A673 (cell line): ENCODE results near the gene FGFR3. TPM values are rescaled to one million over a fixed set of nuclear protein-coding genes. Genes with fewer than 3 reads are reported as not detected.

Source experiments
- BruUV-seq: library from RNA; stranded (reverse); fragments of 400-500 nt; replicated peaks from 2 replicates; lab custom pipeline; 2021; lab: Mats Ljungman, UMichigan
- CTCF ChIA-PET: fragments of 300-600 bp; sonication (Branson Sonifier 250); formaldehyde crosslinking; loops from one replicate; lab custom pipeline; 2022; ENCODE audit warnings: antibody characterized with exemption; lab: Charles Lee
- POLR2A ChIA-PET: fragments of 300-600 bp; sonication (Branson Sonifier 250); formaldehyde crosslinking; loops from one replicate; lab custom pipeline; 2022; ENCODE audit warnings: antibody characterized with exemption; ENCODE audit not compliant: low non-redundant PET; lab: Charles Lee
- DNase-seq: peaks from one replicate; pipeline ENCODE4 v3.0.0-alpha.2; 2015; ENCODE audit warnings: low spot score
- H3K27ac ChIP-seq: fragments of 200-600 bp; sonication (generic); 2 replicates; pipeline ENCODE4 v1.5.1; 2016; ENCODE audit warnings: mixed run types, low read depth, mild to moderate bottlenecking, mixed read lengths, antibody characterized with exemption, low read length; ENCODE audit not compliant: poor library complexity, severe bottlenecking
- H3K27me3 ChIP-seq: fragments of 200-600 bp; sonication (generic); replicated peaks from 2 replicates; pipeline ENCODE4 v1.6.1; 2017; ENCODE audit warnings: mixed run types, low read depth, mild to moderate bottlenecking, mixed read lengths, antibody characterized with exemption, low read length; ENCODE audit not compliant: insufficient read depth, poor library complexity
- H3K36me3 ChIP-seq: fragments of 200-600 bp; sonication (generic); 2 replicates; pipeline ENCODE4 v1.6.1; 2016; ENCODE audit warnings: mixed run types, mild to moderate bottlenecking, mixed read lengths, antibody characterized with exemption, low read length; ENCODE audit not compliant: insufficient read depth, poor library complexity, severe bottlenecking
- H3K4me1 ChIP-seq: fragments of 200-600 bp; sonication (generic); 2 replicates; pipeline ENCODE4 v1.6.1; 2017; ENCODE audit warnings: mixed run types, mild to moderate bottlenecking, mixed read lengths, antibody characterized with exemption, low read length; ENCODE audit not compliant: insufficient read depth, poor library complexity, severe bottlenecking
- H3K4me3 ChIP-seq: fragments of 200-600 bp; sonication (generic); 2 replicates; pipeline ENCODE4 v1.5.1; 2016; ENCODE audit warnings: low read depth, mixed run types, mild to moderate bottlenecking, mixed read lengths, low read length; ENCODE audit not compliant: poor library complexity, severe bottlenecking
- H3K9me3 ChIP-seq: fragments of 200-600 bp; sonication (generic); 2 replicates; pipeline ENCODE4 v1.6.1; 2016; ENCODE audit warnings: mixed run types, low read depth, mild to moderate bottlenecking, mixed read lengths, antibody characterized with exemption, low read length; ENCODE audit not compliant: poor library complexity, severe bottlenecking
- EZH2 ChIP-seq: fragments of 200-600 bp; sonication (generic); IDR thresholded peaks from 2 replicates; pipeline ENCODE4 v1.6.1; 2017; ENCODE audit warnings: borderline replicate concordance, low read depth, mild to moderate bottlenecking, mixed read lengths, antibody characterized with exemption, low read length; ENCODE audit not compliant: poor library complexity, severe bottlenecking
- intact Hi-C: fragments of 100-400 bp; cut with micrococcal nuclease; formaldehyde crosslinking; loops from one replicate; pipeline ENCODE4 v1.10.0; 2022; ENCODE audit not compliant: unreplicated experiment
- total RNA-seq: library from RNA; stranded (reverse); gene quantifications from 2 replicates; pipeline ENCODE4 v1.2.3, GENCODE V29; 2021
- TF ChIP-seq, protein P1 (sequence below): fragments of 300-800, 200-600 bp; sonication (generic); conservative IDR thresholded peaks from 2 replicates; pipeline ENCODE4 v1.5.1; 2017; ENCODE audit warnings: low read depth, mild to moderate bottlenecking, antibody characterized with exemption, low read length, moderate library complexity, mixed read lengths

FGFR3 gene
- total RNA-seq, 1 experiment from 2014 or later, result 5.5 TPM

DNA sequence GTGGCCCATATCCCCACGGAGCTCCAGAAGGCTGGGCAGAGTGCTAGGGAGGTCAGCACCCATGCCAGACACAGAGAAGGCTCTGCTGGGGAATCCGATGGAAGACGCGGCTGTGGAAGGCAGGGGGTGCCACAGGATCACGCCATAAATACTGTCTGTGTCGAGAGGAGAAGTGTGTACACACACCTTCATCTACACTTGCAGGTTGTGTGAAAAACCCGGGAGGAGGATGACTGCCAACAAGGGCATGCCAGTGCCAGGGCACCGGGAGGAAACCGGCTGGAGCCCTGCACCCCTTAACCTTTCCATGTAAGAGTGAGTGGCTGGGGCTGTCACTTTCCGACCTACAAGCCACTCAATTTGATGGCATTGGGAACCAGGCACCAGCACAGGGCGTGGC lies 31.7 kb downstream of the FGFR3 start:
- BruUV-seq, result no TSS peak
- Histone ChIP-seq H3K4me1 (no peaks in the 10 kb centered on the region), H3K36me3 (peaks cover 44% of the 10 kb centered on the region), H3K27me3 (no peaks in the 10 kb centered on the region), H3K27ac (no peak overlapping the region), H3K4me3 (no peak overlapping the region), H3K9me3 (no peaks in the 10 kb centered on the region)
- ChIA-PET POLR2A (no interaction called here), CTCF (no interaction called here)
- no peak for DNase-seq
- TF ChIP-seq, protein P1, sequence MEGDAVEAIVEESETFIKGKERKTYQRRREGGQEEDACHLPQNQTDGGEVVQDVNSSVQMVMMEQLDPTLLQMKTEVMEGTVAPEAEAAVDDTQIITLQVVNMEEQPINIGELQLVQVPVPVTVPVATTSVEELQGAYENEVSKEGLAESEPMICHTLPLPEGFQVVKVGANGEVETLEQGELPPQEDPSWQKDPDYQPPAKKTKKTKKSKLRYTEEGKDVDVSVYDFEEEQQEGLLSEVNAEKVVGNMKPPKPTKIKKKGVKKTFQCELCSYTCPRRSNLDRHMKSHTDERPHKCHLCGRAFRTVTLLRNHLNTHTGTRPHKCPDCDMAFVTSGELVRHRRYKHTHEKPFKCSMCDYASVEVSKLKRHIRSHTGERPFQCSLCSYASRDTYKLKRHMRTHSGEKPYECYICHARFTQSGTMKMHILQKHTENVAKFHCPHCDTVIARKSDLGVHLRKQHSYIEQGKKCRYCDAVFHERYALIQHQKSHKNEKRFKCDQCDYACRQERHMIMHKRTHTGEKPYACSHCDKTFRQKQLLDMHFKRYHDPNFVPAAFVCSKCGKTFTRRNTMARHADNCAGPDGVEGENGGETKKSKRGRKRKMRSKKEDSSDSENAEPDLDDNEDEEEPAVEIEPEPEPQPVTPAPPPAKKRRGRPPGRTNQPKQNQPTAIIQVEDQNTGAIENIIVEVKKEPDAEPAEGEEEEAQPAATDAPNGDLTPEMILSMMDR, result no peak
- TF ChIP-seq EZH2, result no peak
- intact Hi-C loops, result no loop called here

- H3K27me3 ChIP-seq, result no peaks in the 10 kb centered on the region
- peaks cover 49% of the 10 kb centered on the region for H3K36me3 ChIP-seq
- ChIA-PET POLR2A (no interaction called here), CTCF (no interaction called here)
- H3K4me3 ChIP-seq, result no peak overlapping the region
- no peak for DNase-seq
- intact Hi-C loops, result no loop called here
- TF ChIP-seq EZH2, result no peak
- TF ChIP-seq, protein P1, result no peak
- no TSS peak for BruUV-seq
- H3K9me3 ChIP-seq, result no peaks in the 10 kb centered on the region
- H3K27ac ChIP-seq, result no peak overlapping the region
- no peaks in the 10 kb centered on the region for H3K4me1 ChIP-seq
Observed at GRCh38 chr4:1825326-1825725, 32.2 kb downstream of the FGFR3 start.

DNA sequence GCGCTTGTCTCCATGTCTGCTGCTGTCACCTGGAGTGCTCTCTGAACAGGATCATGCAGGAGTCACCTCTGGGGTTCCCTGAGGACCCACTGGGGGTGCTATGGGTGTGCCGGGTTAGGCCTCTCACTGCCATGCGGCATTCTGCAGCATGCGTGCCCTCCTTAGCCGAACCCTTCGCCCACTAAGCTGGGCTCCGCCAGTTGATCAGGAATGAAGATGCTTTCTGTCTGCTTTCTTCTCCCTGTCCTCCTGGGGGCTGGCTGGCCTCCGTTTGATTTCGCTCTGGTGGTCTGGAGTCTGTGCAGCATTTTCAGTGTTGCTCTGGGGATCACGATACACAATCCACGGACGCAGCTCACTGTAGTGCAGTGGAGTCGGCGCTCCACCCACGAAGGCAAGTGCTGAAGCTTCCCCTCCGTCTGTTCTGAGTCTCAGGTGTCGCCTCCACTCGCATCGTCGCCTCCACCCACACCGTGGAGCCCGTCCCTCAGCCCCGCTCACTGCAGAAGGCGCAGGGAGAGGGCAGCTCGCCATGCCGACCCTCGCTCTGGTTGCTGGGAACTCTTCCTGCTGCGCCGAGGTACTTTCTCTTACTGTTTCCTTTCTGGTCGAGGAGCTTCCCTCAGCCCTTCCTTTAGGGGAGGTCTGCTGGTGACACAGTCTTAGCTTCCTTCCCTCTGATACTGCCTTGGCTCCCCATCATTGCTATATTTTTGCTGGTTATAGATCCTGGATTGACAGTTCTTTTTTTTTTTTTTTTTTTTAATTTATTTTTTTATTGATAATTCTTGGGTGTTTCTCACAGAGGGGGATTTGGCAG lies 33.6 kb downstream of the FGFR3 start:
- Histone ChIP-seq H3K27me3 (no peaks in the 10 kb centered on the region), H3K36me3 (peaks cover 52% of the 10 kb centered on the region), H3K4me3 (no peak overlapping the region), H3K9me3 (no peaks in the 10 kb centered on the region), H3K4me1 (no peaks in the 10 kb centered on the region), H3K27ac (no peak overlapping the region)
- ChIA-PET POLR2A (no interaction called here), CTCF (interaction anchor here (0.6 to 0.7 kb wide), 2 partner anchors 79 to 101 kb away, joined by 4 to 7 read pairs; no protein-coding TSS in a partner anchor)
- intact Hi-C loops, result no loop called here
- BruUV-seq, result no TSS peak
- no peak for TF ChIP-seq EZH2
- TF ChIP-seq, protein P1, result no peak
- DNase-seq, result no peak
